Measurements from ENCODE around the gene CMSS1. TPM values are rescaled to one million over a fixed set of nuclear protein-coding genes. Genes with fewer than 3 reads are reported as not detected.

The CMSS1 gene
- total RNA-seq, 1 experiment from 2014 or later, result 64.1 TPM

GRCh38 chr3:100033184-100033583 is 215.5 kb downstream of the CMSS1 start:
- Histone ChIP-seq H3K4me2 (ENCODE audit: low read length) (no peak overlapping the region), H3K36me3 (ENCODE audit: control insufficient read depth in 1 of 2, insufficient read depth in 2 of 2, low read length in 2 of 2) (no peaks in the 10 kb centered on the region), H4K20me1 (ENCODE audit: insufficient read depth) (no peaks in the 10 kb centered on the region), H3K9me3 (ENCODE audit: control insufficient read depth in 1 of 2, insufficient read depth in 1 of 2, low read depth in 1 of 2, low read length in 2 of 2) (no peaks in the 10 kb centered on the region), H3K4me3 (replicated peaks in 1 of 2; ENCODE audit: low read depth in 1 of 2, low read length in 2 of 2) (no peak overlapping the region), H3K9ac (ENCODE audit: low read length) (no peak overlapping the region), H3K27me3 (ENCODE audit: insufficient read depth, low read length) (no peaks in the 10 kb centered on the region), H3K79me2 (ENCODE audit: insufficient read depth, low read length) (no peaks in the 10 kb centered on the region), H3K9me2 (ENCODE audit: insufficient read depth) (no peaks in the 10 kb centered on the region), H2AFZ (ENCODE audit: low read depth, low read length, poor library complexity, severe bottlenecking) (no peak overlapping the region), H3K4me1 (ENCODE audit: control insufficient read depth in 1 of 2, insufficient read depth in 2 of 2, low read length in 2 of 2) (no peaks in the 10 kb centered on the region), H3K27ac (ENCODE audit: low read depth, low read length) (no peak overlapping the region)
- BruUV-seq (replicated peaks), result no TSS peak
- ATAC-seq, result no peak
- CTCF ChIA-PET, result no interaction called here
- TF ChIP-seq ELF1 (IDR thresholded peaks at IDR 0.05; ENCODE audit: borderline replicate concordance, low read depth) (no peak), CBX3 (IDR thresholded peaks at IDR 0.05; ENCODE audit: low read depth) (no peak), MAX (IDR thresholded peaks at IDR 0.05) (no peak), SRF (IDR thresholded peaks at IDR 0.05; ENCODE audit: low read depth) (no peak), POLR2A (IDR thresholded peaks at IDR 0.05; ENCODE audit: borderline replicate concordance, extremely low read depth, insufficient read depth, insufficient read length) (no peak), EZH2phosphoT487 (IDR thresholded peaks at IDR 0.05; ENCODE audit: borderline replicate concordance) (no peak), ATF3 (IDR thresholded peaks at IDR 0.05) (no peak), ZFX (IDR thresholded peaks at IDR 0.05) (no peak), POLR2AphosphoS5 (IDR thresholded peaks at IDR 0.05; ENCODE audit: low read depth, low read length) (no peak), RAD21 (IDR thresholded peaks at IDR 0.05; ENCODE audit: low read depth) (no peak), TCF7L2 (IDR thresholded peaks at IDR 0.05; ENCODE audit: borderline replicate concordance, extremely low read depth, insufficient read depth, insufficient read length) (no peak), CEBPB (IDR thresholded peaks at IDR 0.05; ENCODE audit: low read depth) (no peak), YY1 (IDR thresholded peaks at IDR 0.05; ENCODE audit: extremely low read depth, insufficient replicate concordance, low read depth, low read length) (no peak), SIN3A (IDR thresholded peaks at IDR 0.05; ENCODE audit: low read depth) (no peak), ZNF274 (IDR thresholded peaks at IDR 0.05; ENCODE audit: low read depth, low read length) (no peak), FOSL1 (IDR thresholded peaks at IDR 0.05; ENCODE audit: low read depth) (no peak)
- TF ChIP-seq, protein P1, sequence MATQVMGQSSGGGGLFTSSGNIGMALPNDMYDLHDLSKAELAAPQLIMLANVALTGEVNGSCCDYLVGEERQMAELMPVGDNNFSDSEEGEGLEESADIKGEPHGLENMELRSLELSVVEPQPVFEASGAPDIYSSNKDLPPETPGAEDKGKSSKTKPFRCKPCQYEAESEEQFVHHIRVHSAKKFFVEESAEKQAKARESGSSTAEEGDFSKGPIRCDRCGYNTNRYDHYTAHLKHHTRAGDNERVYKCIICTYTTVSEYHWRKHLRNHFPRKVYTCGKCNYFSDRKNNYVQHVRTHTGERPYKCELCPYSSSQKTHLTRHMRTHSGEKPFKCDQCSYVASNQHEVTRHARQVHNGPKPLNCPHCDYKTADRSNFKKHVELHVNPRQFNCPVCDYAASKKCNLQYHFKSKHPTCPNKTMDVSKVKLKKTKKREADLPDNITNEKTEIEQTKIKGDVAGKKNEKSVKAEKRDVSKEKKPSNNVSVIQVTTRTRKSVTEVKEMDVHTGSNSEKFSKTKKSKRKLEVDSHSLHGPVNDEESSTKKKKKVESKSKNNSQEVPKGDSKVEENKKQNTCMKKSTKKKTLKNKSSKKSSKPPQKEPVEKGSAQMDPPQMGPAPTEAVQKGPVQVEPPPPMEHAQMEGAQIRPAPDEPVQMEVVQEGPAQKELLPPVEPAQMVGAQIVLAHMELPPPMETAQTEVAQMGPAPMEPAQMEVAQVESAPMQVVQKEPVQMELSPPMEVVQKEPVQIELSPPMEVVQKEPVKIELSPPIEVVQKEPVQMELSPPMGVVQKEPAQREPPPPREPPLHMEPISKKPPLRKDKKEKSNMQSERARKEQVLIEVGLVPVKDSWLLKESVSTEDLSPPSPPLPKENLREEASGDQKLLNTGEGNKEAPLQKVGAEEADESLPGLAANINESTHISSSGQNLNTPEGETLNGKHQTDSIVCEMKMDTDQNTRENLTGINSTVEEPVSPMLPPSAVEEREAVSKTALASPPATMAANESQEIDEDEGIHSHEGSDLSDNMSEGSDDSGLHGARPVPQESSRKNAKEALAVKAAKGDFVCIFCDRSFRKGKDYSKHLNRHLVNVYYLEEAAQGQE (IDR thresholded peaks at IDR 0.05; ENCODE audit: low read depth), result no peak
- TF ChIP-seq, protein P2, sequence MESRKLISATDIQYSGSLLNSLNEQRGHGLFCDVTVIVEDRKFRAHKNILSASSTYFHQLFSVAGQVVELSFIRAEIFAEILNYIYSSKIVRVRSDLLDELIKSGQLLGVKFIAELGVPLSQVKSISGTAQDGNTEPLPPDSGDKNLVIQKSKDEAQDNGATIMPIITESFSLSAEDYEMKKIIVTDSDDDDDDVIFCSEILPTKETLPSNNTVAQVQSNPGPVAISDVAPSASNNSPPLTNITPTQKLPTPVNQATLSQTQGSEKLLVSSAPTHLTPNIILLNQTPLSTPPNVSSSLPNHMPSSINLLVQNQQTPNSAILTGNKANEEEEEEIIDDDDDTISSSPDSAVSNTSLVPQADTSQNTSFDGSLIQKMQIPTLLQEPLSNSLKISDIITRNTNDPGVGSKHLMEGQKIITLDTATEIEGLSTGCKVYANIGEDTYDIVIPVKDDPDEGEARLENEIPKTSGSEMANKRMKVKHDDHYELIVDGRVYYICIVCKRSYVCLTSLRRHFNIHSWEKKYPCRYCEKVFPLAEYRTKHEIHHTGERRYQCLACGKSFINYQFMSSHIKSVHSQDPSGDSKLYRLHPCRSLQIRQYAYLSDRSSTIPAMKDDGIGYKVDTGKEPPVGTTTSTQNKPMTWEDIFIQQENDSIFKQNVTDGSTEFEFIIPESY (IDR thresholded peaks at IDR 0.05; ENCODE audit: extremely low read depth, insufficient replicate concordance, low read length), result no peak
- POLR2A ChIA-PET, result no interaction called here
- RAD21 ChIA-PET (ENCODE audit: low non-redundant PET in 1 of 2, low total read pairs in 2 of 2, uncharacterized antibody in 2 of 2, unreplicated experiment in 2 of 2), result no interaction called here
- intact Hi-C loops (cut with micrococcal nuclease), result no loop called here
- no peak for DNase-seq (ENCODE audit: low read depth, low spot score)
